GM23338 (cell line): ENCODE results near the gene BBLN.

Experiments used
- EZH2 ChIP-seq: fragments of 200-600 bp; sonication (generic); IDR thresholded peaks from one replicate; pipeline ENCODE4 v1.8.0; 2017; ENCODE audit warnings: antibody characterized with exemption, mild to moderate bottlenecking, low read depth; ENCODE audit not compliant: unreplicated experiment
- EZH2phosphoT487 ChIP-seq: fragments of 200-600 bp; sonication (generic); IDR thresholded peaks from one replicate; pipeline ENCODE4 v1.8.1; 2018; ENCODE audit warnings: antibody characterized with exemption; ENCODE audit not compliant: unreplicated experiment
- POLR2AphosphoS5 ChIP-seq: IDR thresholded peaks from 2 replicates; pipeline ENCODE4 v1.6.1; 2016; ENCODE audit warnings: antibody characterized with exemption, low read depth
- STAT1 ChIP-seq: IDR thresholded peaks from one replicate; pipeline ENCODE4 v1.6.1; 2016; ENCODE audit warnings: antibody characterized with exemption; ENCODE audit not compliant: unreplicated experiment
- TF ChIP-seq, protein P1 (sequence below), 2 experiments: fragments of 200-600 bp in 1 of 2; sonication (generic) in 1 of 2; conservative IDR thresholded peaks; 2 replicates each; pipeline versions ENCODE4 v1.5.1 to v1.6.1; 2016 to 2017; ENCODE audit warnings: antibody characterized with exemption in 2 of 2, low read depth in 2 of 2, mild to moderate bottlenecking in 2 of 2, moderate library complexity in 1 of 2
- TF ChIP-seq, protein P2 (sequence below): IDR thresholded peaks from one replicate; pipeline ENCODE4 v1.6.1; 2018; ENCODE audit warnings: antibody characterized with exemption; ENCODE audit not compliant: unreplicated experiment

DNA sequence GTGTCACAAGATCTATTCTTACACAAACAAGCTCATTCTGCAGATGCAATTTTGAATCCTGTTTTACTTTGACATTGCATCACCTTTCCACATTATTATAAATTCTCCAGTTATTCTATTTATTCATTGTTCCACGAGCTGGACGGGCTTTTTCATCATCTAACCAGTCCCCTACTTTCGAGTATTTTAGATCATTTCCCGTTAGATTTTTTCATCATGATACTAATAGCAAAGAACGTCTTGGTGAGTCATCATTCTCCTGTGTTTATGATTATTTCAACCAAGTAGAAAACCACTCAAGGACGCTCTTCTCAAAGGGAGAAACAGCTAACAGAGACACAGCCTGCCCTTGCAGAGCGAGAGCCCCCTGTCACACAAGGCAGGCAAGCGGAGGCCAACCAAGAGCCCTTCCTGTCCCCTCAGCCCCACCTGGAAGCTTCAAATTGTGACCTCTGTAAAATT lies 15.1 kb downstream of the BBLN start:
- TF ChIP-seq, protein P1, sequence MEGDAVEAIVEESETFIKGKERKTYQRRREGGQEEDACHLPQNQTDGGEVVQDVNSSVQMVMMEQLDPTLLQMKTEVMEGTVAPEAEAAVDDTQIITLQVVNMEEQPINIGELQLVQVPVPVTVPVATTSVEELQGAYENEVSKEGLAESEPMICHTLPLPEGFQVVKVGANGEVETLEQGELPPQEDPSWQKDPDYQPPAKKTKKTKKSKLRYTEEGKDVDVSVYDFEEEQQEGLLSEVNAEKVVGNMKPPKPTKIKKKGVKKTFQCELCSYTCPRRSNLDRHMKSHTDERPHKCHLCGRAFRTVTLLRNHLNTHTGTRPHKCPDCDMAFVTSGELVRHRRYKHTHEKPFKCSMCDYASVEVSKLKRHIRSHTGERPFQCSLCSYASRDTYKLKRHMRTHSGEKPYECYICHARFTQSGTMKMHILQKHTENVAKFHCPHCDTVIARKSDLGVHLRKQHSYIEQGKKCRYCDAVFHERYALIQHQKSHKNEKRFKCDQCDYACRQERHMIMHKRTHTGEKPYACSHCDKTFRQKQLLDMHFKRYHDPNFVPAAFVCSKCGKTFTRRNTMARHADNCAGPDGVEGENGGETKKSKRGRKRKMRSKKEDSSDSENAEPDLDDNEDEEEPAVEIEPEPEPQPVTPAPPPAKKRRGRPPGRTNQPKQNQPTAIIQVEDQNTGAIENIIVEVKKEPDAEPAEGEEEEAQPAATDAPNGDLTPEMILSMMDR (conservative IDR thresholded peaks at IDR 0.05; ENCODE audit: low read depth in 2 of 2) = no peak
- TF ChIP-seq EZH2phosphoT487 (no peak), POLR2AphosphoS5 (no peak), EZH2 (no peak), STAT1 (no peak)
- TF ChIP-seq, protein P2, sequence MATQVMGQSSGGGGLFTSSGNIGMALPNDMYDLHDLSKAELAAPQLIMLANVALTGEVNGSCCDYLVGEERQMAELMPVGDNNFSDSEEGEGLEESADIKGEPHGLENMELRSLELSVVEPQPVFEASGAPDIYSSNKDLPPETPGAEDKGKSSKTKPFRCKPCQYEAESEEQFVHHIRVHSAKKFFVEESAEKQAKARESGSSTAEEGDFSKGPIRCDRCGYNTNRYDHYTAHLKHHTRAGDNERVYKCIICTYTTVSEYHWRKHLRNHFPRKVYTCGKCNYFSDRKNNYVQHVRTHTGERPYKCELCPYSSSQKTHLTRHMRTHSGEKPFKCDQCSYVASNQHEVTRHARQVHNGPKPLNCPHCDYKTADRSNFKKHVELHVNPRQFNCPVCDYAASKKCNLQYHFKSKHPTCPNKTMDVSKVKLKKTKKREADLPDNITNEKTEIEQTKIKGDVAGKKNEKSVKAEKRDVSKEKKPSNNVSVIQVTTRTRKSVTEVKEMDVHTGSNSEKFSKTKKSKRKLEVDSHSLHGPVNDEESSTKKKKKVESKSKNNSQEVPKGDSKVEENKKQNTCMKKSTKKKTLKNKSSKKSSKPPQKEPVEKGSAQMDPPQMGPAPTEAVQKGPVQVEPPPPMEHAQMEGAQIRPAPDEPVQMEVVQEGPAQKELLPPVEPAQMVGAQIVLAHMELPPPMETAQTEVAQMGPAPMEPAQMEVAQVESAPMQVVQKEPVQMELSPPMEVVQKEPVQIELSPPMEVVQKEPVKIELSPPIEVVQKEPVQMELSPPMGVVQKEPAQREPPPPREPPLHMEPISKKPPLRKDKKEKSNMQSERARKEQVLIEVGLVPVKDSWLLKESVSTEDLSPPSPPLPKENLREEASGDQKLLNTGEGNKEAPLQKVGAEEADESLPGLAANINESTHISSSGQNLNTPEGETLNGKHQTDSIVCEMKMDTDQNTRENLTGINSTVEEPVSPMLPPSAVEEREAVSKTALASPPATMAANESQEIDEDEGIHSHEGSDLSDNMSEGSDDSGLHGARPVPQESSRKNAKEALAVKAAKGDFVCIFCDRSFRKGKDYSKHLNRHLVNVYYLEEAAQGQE = no peak
